CD1c-positive myeloid dendritic cell (primary cell): ENCODE results near the gene PSMC3IP.

Experiments used
- DNase-seq: peaks from one replicate; pipeline ENCODE4 v3.0.0-alpha.2; 2016; ENCODE audit errors: extremely low spot score

Gene PSMC3IP

DNA sequence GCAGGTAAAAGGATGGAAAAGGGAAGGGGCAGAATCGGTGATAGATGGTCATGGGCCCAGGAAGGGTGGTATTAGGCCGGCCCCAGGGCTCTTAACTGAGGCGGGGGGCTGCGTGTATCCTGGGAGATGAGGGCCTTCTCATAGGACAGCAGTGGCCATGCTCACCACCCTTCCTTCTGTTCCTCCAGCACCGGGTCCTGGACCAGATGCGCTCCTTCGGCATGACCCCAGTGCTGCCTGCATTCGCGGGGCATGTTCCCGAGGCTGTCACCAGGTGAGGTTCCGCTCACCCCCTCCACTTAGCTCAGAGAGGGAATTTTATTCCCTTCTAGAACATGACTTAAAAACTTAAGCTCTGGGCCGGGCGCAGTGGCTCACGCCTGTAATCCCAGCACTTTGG lies 39.0 kb downstream of the PSMC3IP start:
- no peak for DNase-seq

DNA sequence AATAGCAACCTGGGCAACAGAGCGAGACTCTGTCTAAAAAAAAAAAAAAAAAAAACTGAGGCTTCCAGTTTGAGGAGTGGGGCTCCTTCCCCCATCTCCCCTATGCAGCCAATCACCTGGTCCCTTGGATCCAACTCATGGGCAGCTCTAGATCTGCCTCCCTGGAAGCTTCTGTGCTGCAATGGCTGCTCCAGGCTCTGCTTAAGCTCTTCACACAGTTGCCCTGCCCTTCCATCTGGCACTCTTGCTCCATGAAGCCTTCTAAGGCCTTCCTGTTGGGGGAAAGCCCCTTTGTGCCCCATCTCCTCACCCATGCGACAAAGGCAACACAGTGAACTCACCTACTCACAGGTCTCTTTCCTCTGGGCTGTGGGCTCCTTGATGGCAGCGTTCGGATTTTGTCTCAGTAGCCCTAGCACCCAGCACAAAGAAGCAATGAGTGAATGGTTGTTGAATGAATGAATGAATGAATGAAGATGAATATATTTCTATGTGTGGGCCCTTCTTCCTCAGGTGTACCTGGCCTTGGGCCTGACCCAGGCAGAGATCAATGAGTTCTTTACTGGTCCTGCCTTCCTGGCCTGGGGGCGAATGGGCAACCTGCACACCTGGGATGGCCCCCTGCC lies 39.6 kb downstream of the PSMC3IP start:
- DNase-seq, result no peak

DNA sequence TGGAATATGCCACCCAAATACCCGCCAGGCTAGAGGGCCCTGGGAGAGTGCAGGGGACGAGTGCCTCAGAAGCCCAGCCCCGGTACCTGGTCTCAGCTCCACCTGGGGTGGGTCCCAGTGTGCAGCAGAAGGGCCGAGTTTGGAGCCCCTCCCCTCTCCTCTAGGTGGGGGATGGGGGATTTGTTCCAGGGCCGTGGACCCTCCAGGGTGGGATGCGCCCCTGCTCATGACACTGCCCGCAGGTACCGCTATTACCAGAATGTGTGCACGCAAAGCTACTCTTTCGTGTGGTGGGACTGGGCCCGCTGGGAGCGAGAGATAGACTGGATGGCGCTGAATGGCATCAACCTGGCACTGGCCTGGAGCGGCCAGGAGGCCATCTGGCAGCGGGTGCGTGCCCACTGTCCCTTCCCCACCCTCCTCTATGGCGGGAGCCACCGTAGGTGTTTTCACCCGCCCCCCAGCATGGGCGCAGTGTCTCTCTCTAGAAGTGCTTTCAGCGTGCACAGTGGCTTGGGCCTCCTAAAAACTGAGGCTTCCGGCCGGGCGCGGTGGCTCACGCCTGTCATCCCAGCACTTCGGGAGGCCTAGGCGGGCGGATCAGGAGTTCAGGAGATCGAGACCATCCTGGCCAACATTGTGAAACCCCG lies 40.2 kb downstream of the PSMC3IP start:
- no peak for DNase-seq

DNA sequence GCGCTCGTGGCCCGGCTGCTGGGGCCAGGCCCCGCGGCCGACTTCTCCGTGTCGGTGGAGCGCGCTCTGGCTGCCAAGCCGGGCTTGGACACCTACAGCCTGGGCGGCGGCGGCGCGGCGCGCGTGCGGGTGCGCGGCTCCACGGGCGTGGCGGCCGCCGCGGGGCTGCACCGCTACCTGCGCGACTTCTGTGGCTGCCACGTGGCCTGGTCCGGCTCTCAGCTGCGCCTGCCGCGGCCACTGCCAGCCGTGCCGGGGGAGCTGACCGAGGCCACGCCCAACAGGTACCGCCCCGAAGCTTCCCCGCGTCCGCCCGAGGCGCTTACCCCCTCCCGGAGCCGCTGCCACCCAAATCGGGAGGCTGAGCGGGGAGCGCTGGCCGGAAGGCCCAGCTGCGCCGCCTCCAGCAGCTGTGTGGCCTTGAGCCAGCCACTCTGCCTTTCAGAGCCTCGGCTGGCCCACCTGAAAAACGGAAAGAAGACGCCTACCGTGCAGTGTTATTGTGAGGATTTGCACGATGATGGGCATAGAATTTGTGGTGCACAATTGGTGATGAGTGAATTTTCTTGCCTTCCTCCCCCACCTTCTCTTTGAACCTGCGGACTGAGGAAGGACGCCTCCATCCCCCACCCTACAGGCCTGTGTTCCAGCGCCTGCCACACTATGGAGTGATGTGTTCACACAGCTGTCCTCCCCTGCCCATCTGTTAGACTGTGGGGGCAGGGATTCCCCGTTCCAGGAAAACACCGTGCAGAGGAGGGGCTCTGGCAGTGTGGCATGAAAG lies 41.0 kb downstream of the PSMC3IP start:
- peak; percentile 71 for DNase-seq

DNA sequence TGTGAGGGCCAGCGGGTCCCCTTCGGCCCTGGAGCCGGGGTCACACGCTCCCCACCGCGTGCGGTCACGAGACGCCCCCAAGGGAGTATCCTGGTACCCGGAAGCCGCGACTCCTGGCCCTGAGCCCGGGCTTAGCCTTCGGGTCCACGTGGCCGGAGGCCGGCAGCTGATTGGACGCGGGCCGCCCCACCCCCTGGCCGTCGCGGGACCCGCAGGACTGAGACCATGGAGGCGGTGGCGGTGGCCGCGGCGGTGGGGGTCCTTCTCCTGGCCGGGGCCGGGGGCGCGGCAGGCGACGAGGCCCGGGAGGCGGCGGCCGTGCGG lies 41.5 kb downstream of the PSMC3IP start, which contains the start of gene NAGLU:
Gene NAGLU (plus strand): TSS at position 194 of the 324 bp plus-strand sequence. CDS start 32 bp downstream, at position 226.
- DNase-seq, result peak; percentile 95

DNA sequence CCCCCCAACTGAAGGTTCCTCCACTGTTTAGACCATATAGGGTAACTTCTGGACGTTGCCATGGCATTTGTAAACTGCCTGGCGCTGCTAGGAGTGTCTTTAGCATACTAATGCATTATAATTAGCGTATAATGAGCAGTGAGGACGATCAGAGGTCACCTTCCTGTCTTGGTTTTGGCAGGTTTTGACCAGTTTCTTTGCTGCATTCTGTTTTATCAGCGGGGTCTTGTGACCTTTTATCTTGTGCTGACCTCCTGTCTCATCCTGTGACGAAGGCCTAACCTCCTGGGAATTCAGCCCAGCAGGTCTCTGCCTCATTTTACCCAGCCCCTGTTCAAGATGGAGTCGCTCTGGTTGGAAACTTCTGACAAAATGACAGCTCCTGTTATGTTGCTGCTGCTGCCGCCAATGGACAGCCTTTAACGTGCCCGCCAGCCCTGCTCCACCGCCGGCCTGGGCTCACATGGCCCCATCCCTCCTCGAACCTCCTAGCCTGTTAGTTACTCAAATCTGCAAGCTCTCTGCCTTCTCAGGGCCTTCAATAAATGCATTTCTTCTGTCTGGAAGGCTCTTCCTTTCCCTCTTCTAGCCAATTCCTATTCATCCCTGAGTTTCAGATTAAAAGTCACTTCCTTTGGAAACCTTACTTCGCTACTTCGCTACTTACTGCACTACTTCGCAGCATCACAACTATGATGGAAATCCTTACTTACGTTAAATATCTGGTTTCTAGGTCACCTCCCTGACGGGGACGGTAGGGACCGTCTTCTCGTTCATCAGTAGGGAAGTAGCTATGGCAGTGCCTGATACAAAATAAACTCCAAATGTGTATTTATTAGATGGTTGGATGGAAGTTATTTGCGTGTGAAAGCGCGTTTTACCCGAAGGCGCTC lies 42.1 kb downstream of the PSMC3IP start:
- DNase-seq, result no peak

DNA sequence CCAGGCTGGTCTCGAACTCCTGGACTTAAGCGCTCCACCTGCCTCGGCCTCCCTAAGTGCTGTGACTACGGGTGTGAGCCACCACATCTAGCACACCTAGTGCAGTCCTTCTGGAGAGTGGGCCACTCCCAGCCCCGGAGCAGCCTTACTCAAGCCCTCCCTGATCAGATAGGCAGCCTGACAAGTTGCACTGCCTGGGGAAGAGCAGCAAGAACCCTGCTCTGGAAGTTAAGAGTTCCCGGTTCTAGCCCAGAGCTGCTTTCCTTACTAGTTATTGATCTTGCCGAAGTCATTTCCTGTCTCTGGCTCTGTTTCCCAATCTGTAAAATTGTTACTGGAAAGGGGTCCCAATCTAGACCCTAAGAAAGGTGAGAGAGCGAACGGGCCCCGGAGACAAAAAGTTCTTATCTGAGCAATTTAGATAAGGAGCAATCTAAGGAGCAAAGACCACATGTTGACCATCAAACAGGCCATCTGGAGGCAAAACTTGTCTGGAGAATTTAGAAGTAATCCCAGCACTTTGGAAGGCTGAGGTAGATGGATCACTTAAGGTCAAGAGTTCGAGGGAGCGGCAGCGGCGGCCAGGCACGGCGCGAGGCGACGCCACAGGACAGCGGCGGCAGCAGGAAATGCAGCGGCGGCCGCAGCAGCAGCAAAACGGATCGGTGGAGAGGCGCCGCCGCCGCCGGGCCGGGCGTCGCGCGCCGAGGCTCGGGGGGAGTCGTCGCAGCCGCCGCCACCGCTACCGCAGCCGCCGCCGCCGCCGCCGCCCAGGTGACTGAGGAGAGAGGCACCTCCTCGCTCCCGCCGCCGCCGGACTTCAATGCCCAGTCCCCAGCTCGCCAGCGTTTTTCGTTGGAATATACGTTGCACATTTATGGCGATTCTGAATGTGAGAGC lies 45.8 kb downstream of the PSMC3IP start:
- peak; percentile 72 for DNase-seq

DNA sequence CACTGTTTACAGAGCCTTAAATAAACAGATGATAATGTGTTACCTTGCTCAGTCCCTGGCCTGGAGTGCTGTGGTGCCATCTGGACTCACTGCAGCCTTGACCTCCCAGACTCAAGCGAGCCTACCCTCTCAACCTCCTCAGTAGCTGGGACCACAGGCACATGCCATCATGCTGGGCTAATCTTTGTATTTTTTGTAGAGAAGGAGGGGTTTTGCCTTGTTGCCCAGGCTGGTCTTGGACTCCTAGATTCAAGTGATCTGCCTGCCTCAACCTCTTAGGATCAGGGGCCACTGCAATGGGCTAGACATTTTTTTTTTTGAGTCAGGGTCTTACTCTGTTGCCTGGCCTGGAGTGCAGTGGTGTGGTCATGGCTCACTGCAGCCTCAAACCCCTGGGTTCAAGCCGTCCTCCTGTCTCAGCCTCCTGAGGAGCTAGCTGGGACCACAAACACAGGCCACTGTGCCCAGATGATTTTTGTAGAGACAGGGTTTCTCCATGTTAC lies 46.5 kb downstream of the PSMC3IP start:
- DNase-seq, result no peak

DNA sequence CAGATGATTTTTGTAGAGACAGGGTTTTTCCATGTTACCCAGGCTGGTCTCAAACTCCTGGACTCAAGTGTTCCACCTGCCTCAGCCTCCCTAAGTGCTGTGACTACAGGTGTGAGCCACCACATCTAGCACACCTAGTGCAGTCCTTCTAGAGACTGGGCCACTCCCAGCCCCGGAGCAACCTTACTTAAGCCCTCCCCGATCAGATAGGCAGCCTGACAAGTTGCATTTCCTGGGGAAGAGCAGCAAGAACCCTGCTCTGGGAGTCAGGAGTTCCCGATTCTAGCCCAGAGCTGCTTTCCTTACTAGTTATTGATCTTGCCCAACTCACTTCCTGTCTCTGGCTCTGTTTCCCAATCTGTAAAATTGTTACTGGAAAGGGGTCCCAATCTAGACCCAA lies 48.5 kb downstream of the PSMC3IP start:
- no peak for DNase-seq

DNA sequence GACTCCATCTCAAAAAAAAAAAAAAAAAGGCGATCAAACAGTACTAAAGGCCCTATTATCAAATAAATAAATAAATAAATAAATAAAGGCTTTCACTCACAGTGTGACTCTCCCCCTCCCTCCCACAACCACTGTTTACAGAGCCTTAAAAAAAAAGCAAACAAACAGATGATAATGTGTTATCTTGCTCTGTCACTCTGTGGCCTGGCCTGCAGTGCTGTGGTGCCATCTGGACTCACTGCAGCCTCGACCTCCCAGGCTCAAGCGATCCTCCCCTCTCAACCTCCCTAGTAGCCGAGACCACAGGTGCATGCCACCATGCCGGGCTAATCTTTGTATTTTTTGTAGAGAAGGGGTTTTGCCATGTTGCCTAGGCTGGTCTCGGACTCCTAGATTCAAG lies 49.6 kb downstream of the PSMC3IP start:
- DNase-seq, result no peak

DNA sequence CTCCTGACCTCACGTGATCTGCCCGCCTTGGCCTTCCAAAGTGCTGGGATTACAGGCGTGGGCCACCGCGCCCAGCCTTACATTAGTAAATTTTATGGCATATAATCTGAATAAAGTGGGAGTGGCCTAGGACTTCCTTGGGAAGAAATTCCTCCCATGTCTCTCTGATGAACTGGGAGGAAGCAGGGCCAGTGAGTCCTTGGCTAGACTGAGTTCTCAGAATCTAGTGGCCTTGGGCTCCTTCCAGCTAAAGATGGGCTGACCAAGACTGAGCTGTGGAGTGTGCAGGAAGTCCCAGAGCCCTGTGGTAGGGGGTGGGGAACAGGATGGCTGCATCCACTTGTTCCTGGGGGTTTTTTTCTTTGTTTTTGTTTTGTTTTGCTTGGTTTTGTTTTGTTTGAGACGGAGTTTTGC lies 51.5 kb downstream of the PSMC3IP start:
- peak; percentile 13 for DNase-seq

DNA sequence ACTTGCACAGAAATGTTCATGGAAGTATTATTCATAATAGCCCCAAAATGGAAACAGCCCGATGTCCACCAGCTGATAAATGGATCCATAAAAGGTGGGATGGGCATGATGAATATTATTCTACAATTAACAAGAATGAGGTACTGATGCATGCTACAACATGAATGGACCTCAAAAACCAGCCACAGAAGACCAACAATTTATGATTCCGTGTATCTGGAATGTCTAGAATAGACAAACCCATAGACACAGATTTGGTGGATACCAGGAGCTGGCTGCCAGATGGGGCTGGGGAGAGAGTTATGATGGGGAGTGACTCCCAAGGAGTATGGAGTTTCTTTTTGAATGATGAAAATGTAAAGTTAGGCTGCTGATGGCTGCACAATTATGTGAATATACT lies 52.3 kb downstream of the PSMC3IP start:
- no peak for DNase-seq

DNA sequence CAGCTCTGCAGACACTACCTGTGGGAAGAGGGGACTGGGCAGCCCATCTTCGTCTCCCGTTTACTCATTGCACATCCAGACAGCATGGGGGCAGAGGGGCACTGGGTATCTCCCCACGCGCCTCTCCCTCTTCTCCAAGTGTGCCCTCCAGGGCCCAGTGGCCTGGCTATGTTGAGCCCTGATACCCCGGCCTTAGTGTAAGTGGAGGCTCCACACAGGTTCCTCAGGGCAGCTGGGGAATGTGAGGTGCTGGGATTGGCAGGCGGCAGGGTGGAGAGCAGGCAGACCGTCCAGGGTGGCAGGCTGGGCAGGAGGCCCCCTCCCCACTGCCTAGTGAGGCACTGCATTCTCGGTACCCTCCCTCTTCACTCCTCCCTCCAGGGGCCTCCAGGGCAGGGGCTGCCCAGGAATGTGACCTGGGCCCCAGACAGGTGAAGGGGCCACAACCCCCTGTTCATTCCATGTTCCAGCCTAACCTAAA lies 54.7 kb downstream of the PSMC3IP start:
- no peak for DNase-seq
